Right lobe of liver (tissue), 6 donors: ENCODE results near the gene SEMA4D. TPM values are rescaled to one million over a fixed set of nuclear protein-coding genes. Genes with fewer than 3 reads are reported as not detected.

Experiments
- ATAC-seq, 4 donors: fragments of 200-7000 bp; cut with Tn5 transposase; one replicate each; pipeline ENCODE4 v1.9.1; 2020; ENCODE audit warnings: mild to moderate bottlenecking in 4 of 4, moderate library complexity in 4 of 4
- DNase-seq, 3 donors: peaks; one replicate each; pipeline ENCODE4 v3.0.0-alpha.2; 2020
- H3K27ac ChIP-seq, 3 donors: fragments of 200-600 bp; one replicate each; pipeline ENCODE4 v1.8.0; 2022
- H3K27me3 ChIP-seq, 2 donors: fragments of 200-600 bp; one replicate each; pipeline ENCODE4 v1.8.0; 2022
- H3K36me3 ChIP-seq, 4 donors: fragments of 200-600 bp; sonication (generic) in 1 of 4; one replicate each; pipeline versions ENCODE4 v1.5.1 to v1.8.0; 2017 to 2022; ENCODE audit warnings: control low read depth in 1 of 4
- H3K4me1 ChIP-seq, 4 donors: fragments of 200-600 bp; sonication (generic) in 1 of 4; one replicate each; pipeline versions ENCODE4 v1.5.1 to v1.8.0; 2017 to 2022; ENCODE audit warnings: control low read depth in 1 of 4
- H3K4me3 ChIP-seq, 3 donors: fragments of 200-600 bp; one replicate each; pipeline ENCODE4 v1.8.0; 2022
- H3K9me3 ChIP-seq, 4 donors: fragments of 200-600 bp; sonication (generic) in 1 of 4; one replicate each; pipeline versions ENCODE4 v1.5.1 to v1.8.0; 2017 to 2022; ENCODE audit warnings: control low read depth in 1 of 4
- CTCF ChIP-seq, 4 donors: fragments of 200-600 bp in 3 of 4; fragments of 450-650 bp in 1 of 4; IDR thresholded peaks; one replicate each; pipeline versions ENCODE4 v1.5.1 to v1.8.0; 2016 to 2022; ENCODE audit warnings: antibody characterized with exemption in 4 of 4, mild to moderate bottlenecking in 2 of 4
- POLR2A ChIP-seq: fragments of 450-650 bp; IDR thresholded peaks from one replicate; pipeline ENCODE4 v1.6.1; 2017; ENCODE audit warnings: antibody characterized with exemption, mild to moderate bottlenecking
- WGBS: methylation state at CpG from one replicate; pipeline ENCODE4 v1.1.6; 2018; ENCODE audit warnings: low coverage, low lambda C conversion rate; ENCODE audit not compliant: insufficient coverage; ENCODE audit errors: missing lambda C conversion rate; 5-methylcytosine and 5-hydroxymethylcytosine counted together
- intact Hi-C, 2 donors: fragments of 100-400 bp; cut with DNase I; formaldehyde crosslinking; loops; one replicate each; pipeline versions ENCODE4 v1.11.2 to v1.14.1; 2022
- total RNA-seq, 6 experiments: library from RNA; depleted of rRNA in 2 of 6; stranded (reverse); fragments of >200 nt in 2 of 6; fragmentation: NEBNext Ultra II Directional in 3 of 6; extraction: Animal tissue kit (Norgen Biotek cat#: 25700) in 3 of 6; gene quantifications; one replicate each; pipeline versions ENCODE4 v1.1.0 to v1.2.4, GENCODE V29; 2016 to 2023
- donor health status: DM: no; HTN: yes; CAD: no.
- donor health status: DM: no; HTN: no; CAD: no.
- donor health status: DM: no; HTN: no; CAD: no.
- donor health status: DM: no; HTN: yes; CAD: no.
- donor health status: DM: no; HTN: yes; CAD: no.

Gene SEMA4D
- total RNA-seq, 6 experiments from 2014 or later, result 2.0 to 7.5 (median 3.5) TPM

- Histone ChIP-seq H3K4me1 (no peaks in the 10 kb centered on the region), H3K4me3 (no peak overlapping the region), H3K9me3 (no peaks in the 10 kb centered on the region), H3K27ac (no peak overlapping the region), H3K27me3 (no peaks in the 10 kb centered on the region), H3K36me3 (no peaks in the 10 kb centered on the region)
- intact Hi-C loops, result no loop called here
- no peak for TF ChIP-seq POLR2A
- TF ChIP-seq CTCF (IDR thresholded peaks at IDR 0.05), result no peak
- 83% methylated on average over 1 of the region's 4 CpGs for WGBS
- ATAC-seq (no peak), DNase-seq (no peak)
Observed at GRCh38 chr9:89367281-89367680, 130.6 kb downstream of the SEMA4D start.

GRCh38 chr9:89366711-89367110 is 131.2 kb downstream of the SEMA4D start:
- intact Hi-C loops, result no loop called here
- no peaks in the 10 kb centered on the region for H3K9me3 ChIP-seq
- H3K4me3 ChIP-seq, result no peak overlapping the region
- H3K27me3 ChIP-seq, result no peaks in the 10 kb centered on the region
- WGBS, result 80% methylated on average over 2 of the region's 3 CpGs
- H3K4me1 ChIP-seq, result no peaks in the 10 kb centered on the region
- H3K27ac ChIP-seq, result no peak overlapping the region
- TF ChIP-seq POLR2A, result no peak
- TF ChIP-seq CTCF (IDR thresholded peaks at IDR 0.05), result no peak
- DNase-seq (no peak), ATAC-seq (no peak)
- H3K36me3 ChIP-seq, result peaks cover 0 to 5% (median under 1%) of the 10 kb centered on the region in 4 donors

- no peaks in the 10 kb centered on the region for H3K27me3 ChIP-seq
- DNase-seq (peak in 1 of 3 donors; percentile 15), ATAC-seq (no peak)
- no peak overlapping the region for H3K4me3 ChIP-seq
- intact Hi-C loops, result no loop called here
- H3K9me3 ChIP-seq, result no peaks in the 10 kb centered on the region
- H3K27ac ChIP-seq, result no peak overlapping the region
- WGBS, result 86% methylated on average over 1 of the region's 2 CpGs
- H3K4me1 ChIP-seq, result no peaks in the 10 kb centered on the region
- peaks cover 0 to 17% (median 8%) of the 10 kb centered on the region in 4 donors for H3K36me3 ChIP-seq
- TF ChIP-seq CTCF (IDR thresholded peaks at IDR 0.05), result no peak
- TF ChIP-seq POLR2A, result no peak
Observed at GRCh38 chr9:89365532-89365912, 132.4 kb downstream of the SEMA4D start.

GRCh38 chr9:89364666-89365531 is 133.0 kb downstream of the SEMA4D start:
- intact Hi-C loops, result no loop called here
- TF ChIP-seq CTCF (IDR thresholded peaks at IDR 0.05) (no peak), POLR2A (no peak)
- Histone ChIP-seq H3K27ac (no peak overlapping the region), H3K9me3 (no peaks in the 10 kb centered on the region), H3K4me3 (no peak overlapping the region), H3K4me1 (no peaks in the 10 kb centered on the region), H3K27me3 (no peaks in the 10 kb centered on the region), H3K36me3 (peaks cover 0 to 23% (median 9%) of the 10 kb centered on the region in 4 donors)
- peak in 1 of 4 donors; percentile 3 for ATAC-seq
- 90% methylated on average over 5 of the region's 17 CpGs for WGBS
- DNase-seq, result peak in 1 of 3 donors; percentile 43
